Measurements from ENCODE around the gene CPN1. TPM values are rescaled to one million over a fixed set of nuclear protein-coding genes. Genes with fewer than 3 reads are reported as not detected.

Gene CPN1
- total and polyA plus RNA-seq, 2 of the 8 experiments (the other 6 are each of a cell fraction or from before 2014, with no cell fraction given) = 0.15 to 0.20 TPM

DNA sequence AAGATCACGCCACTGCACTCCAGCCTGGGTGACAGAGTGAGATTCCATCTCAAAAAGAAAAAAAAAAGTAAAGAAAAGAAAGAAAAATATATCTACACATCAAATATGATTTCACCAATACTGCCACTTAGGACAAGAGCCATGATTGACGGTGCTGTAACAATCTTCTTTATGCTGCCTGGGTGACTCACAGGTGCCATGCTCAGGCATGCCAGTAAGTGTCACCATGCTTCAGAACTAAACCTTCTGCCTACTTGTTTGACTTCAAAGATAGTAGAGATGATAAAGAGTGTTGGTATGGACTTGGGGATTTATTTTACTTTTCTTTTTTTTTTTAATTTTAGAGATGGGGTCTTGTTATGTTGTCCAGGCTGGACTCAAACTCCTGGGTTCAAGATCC, 38.3 kb downstream of the CPN1 start (continued):
- TF ChIP-seq, protein P1, sequence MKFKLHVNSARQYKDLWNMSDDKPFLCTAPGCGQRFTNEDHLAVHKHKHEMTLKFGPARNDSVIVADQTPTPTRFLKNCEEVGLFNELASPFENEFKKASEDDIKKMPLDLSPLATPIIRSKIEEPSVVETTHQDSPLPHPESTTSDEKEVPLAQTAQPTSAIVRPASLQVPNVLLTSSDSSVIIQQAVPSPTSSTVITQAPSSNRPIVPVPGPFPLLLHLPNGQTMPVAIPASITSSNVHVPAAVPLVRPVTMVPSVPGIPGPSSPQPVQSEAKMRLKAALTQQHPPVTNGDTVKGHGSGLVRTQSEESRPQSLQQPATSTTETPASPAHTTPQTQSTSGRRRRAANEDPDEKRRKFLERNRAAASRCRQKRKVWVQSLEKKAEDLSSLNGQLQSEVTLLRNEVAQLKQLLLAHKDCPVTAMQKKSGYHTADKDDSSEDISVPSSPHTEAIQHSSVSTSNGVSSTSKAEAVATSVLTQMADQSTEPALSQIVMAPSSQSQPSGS (IDR thresholded peaks at IDR 0.05; ENCODE audit: low read length) = no peak
- TF ChIP-seq SP2 (IDR thresholded peaks at IDR 0.05; ENCODE audit: low read length) (no peak), SIX5 (IDR thresholded peaks at IDR 0.05; ENCODE audit: low read depth, low read length) (no peak), TEAD4 (IDR thresholded peaks at IDR 0.05; ENCODE audit: low read depth, low read length) (no peak), TAF1 (IDR thresholded peaks at IDR 0.05; ENCODE audit: low read depth, low read length) (no peak), CREB1 (IDR thresholded peaks at IDR 0.05) (no peak)
